IPS-18c (cell line): ENCODE results near the gene CLEC7A.

Experiments used
- H3K4me3 ChIP-seq: 2 replicates; pipeline ENCODE4 v1.7.0; 2013; ENCODE audit warnings: low read depth, mild to moderate bottlenecking, low read length, moderate library complexity; ENCODE audit not compliant: insufficient read depth
- H3K9me3 ChIP-seq: one replicate; pipeline ENCODE4 v1.6.1; 2013; ENCODE audit warnings: mild to moderate bottlenecking, low read length, moderate library complexity; ENCODE audit not compliant: control insufficient read depth, insufficient read depth

The CLEC7A gene

DNA sequence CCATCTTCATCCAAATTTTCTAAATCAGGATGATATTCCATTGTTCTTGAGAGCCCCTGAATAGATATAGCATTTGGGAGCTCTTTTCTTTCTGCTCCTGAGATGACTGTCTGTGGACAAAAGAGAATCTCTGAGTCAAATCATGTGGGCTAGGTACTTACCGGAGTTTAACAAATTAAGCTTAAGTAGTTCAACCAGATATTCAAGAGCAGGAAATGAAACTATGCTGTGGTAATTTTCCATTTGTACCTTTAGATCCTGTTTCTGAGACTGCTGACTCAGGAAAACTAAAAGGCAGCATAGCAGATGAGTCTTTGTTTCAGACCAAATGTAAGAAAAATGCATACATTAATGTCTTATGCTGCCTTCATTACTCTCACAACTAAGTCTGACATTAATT, at the start of gene CLEC7A:
Gene CLEC7A, minus strand, starts transcription at position 158 of the 400 bp plus-strand sequence. Its CDS starts 117 bp downstream, at position 41.
- no peaks in the 10 kb centered on the region for H3K9me3 ChIP-seq
- no peak within 1 kb of the TSS for H3K4me3 ChIP-seq

- H3K4me3 ChIP-seq, result no peak overlapping the region
- no peaks in the 10 kb centered on the region for H3K9me3 ChIP-seq
These were observed 49.8 kb upstream of the CLEC7A start for GRCh38 chr12:10179776-10180181.

GRCh38 chr12:10178821-10179220, 48.8 kb upstream of the CLEC7A start, which contains the start of gene TMEM52B:
TMEM52B (plus strand) TSS chr12:10179032; CDS start chr12:10179575, 543 bp downstream.
- Histone ChIP-seq H3K4me3 (no peak within 1 kb of the TSS), H3K9me3 (no peaks in the 10 kb centered on the region)

- Histone ChIP-seq H3K9me3 (no peaks in the 10 kb centered on the region), H3K4me3 (no peak overlapping the region)
These were observed 46.0 kb upstream of the CLEC7A start for GRCh38 chr12:10175846-10176636.

DNA sequence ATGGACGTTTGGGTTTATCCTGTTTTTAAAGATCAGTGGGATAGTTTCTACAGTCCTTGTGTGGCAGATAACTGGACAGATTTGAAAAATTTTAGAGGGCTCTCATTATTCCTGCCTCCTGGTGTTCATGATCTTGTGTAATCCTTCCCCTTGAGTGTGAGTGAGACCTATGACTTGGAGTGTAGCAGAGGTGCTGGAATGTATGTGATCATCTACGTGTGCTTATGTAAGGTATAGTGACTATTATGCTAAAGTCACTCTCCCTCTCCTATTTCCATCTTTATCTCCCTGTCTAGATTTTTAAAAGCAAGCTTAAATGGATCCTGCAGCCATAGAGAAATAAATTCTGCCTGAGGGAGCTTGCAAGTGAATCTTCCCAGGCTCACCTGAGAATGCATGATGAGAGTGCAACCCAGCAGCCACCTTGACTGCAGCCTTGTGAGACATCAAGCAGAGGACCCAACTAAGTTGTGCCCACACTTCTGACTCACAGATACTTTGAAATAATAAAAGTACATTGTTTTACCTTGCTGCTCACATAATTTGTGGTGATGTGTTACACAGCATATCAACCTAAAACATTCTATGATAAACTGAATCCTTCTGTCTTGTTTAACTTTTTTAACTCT, 45.1 kb upstream of the CLEC7A start:
- H3K4me3 ChIP-seq, result no peak overlapping the region
- no peaks in the 10 kb centered on the region for H3K9me3 ChIP-seq

DNA sequence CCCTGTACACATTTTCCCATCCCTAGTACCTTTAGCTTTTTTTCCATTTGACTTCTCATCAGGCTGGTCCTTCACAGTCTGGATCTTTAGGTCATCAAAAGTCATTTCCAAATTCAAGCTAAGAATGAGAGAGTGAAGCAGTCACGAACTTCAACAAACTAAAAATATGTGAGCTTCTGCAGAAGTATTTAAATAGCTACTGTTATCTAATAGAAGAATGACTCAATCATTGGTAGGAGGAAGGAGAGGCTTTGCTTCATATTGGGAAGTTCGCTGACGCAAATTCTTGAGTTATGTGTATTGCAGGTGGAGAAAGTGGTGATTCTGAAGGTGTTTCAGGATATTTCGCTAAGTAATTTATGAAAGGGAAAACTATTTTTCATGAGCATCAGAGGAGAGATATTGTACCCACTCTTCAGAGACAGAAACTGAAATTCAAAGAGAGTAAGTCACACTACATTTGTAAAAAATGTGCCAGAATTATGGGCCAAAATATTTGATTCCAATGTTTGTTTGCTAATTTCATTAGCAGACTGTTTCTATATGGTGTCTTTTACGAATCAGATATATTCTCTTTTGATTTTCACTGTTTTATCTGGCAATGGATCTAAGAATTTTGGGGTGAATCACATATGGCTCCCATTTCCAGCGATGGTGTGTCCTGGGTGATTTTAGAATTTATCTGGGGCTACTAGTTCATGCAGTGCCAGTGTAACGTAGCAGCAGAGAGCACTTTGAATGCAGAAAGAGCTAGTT, 42.2 kb upstream of the CLEC7A start, which contains the start of gene OLR1:
Gene OLR1, minus strand, starts transcription at position 160 of the 756 bp plus-strand sequence. Its CDS starts 55 bp downstream, at position 105.
- Histone ChIP-seq H3K4me3 (no peak within 1 kb of the TSS), H3K9me3 (no peaks in the 10 kb centered on the region)

DNA sequence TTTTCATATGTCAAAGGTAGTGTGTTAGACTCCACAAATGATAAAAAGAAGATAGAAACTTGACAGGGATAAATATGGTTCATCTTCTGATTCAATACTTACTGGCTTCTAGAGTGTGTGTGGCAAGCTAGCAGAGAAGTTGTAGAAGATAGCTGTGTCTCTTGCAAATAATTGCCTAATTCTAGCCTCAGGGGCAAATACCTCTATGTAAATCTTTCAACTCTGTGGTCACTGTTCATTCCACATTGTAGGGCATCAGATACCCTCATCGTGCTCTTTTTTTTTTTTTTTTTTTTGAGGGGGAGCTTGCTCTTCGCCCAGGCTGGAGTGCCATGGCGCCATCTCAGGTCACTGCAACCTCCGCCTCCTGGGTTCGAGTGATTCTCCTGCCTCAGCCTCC, 40.2 kb upstream of the CLEC7A start:
- Histone ChIP-seq H3K9me3 (no peaks in the 10 kb centered on the region), H3K4me3 (no peak overlapping the region)

- H3K4me3 ChIP-seq, result no peak overlapping the region
- no peaks in the 10 kb centered on the region for H3K9me3 ChIP-seq
These were observed 39.1 kb upstream of the CLEC7A start for GRCh38 chr12:10169104-10169503.

DNA sequence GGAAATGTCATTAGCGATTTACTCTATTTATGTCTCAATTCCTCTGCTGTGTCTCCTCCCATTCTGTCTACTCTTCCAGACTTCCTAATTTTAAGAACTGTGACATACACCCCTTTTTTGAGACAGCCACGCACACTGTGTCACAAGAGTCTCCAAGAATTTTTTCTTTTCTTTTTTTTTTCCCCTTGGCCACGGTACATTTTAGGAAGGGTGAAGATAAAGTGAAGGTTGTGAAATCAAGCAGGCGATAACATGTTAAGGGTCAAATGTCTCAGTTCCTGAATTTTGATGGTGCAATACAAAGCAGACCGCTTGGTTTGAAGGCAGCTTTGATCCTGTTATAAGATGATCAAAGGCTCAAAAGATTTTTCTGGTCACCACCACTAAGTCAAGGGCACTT, 37.6 kb upstream of the CLEC7A start:
- H3K9me3 ChIP-seq, result no peaks in the 10 kb centered on the region
- H3K4me3 ChIP-seq, result no peak overlapping the region

DNA sequence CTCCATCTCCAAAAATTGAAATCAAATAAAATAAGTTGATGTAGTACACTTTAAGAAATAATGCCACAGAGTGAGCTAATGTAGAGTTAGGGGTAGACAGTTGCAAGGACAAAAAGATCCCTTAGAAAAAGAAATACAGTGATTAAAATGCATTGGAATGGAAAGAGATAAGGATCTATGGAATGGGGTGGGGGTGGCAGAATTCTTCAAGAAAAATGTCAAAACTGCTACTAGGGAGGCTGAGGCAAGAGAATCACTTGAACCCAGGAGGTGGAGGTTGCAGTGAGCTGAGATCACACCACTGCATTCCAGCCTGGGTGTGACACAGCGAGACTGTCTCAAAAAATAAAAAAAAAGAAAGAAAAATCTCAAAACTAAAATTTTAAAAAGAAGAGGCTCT, 35.4 kb upstream of the CLEC7A start:
- Histone ChIP-seq H3K9me3 (no peaks in the 10 kb centered on the region), H3K4me3 (no peak overlapping the region)

DNA sequence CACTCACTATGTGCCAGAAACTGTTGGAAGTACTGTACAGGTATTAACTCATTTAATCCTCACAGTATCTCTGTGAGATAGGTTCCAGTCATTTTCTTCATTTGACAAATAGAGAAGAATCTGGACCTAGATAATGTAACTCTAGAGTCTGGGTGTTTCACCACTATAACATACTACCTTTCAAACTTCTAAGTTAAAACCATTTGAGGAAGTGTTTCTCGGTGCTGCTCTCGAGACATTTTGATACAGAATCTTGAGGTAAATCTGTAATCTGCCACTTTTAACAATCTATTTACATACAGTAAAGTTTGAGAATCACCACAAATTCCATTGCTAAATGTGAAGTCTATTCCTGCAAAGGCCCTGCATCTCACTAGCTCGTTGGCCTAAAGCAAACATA, 33.1 kb upstream of the CLEC7A start:
- no peak overlapping the region for H3K4me3 ChIP-seq

GRCh38 chr12:10160617-10161385, 30.8 kb upstream of the CLEC7A start:
- H3K9me3 ChIP-seq, result peaks cover 5% of the 10 kb centered on the region

More for the DNA sequence above, 33.1 kb upstream of the CLEC7A start:
- H3K9me3 ChIP-seq, result no peaks in the 10 kb centered on the region

GRCh38 chr12:10159280-10159679, 29.3 kb upstream of the CLEC7A start:
- no peak overlapping the region for H3K4me3 ChIP-seq

More at GRCh38 chr12:10160617-10161385, 30.8 kb upstream of the CLEC7A start:
- no peak overlapping the region for H3K4me3 ChIP-seq

GRCh38 chr12:10158406-10158805, 28.4 kb upstream of the CLEC7A start:
- no peak overlapping the region for H3K4me3 ChIP-seq
- H3K9me3 ChIP-seq, result peaks cover 5% of the 10 kb centered on the region

More at GRCh38 chr12:10159280-10159679, 29.3 kb upstream of the CLEC7A start:
- peaks cover 5% of the 10 kb centered on the region for H3K9me3 ChIP-seq

DNA sequence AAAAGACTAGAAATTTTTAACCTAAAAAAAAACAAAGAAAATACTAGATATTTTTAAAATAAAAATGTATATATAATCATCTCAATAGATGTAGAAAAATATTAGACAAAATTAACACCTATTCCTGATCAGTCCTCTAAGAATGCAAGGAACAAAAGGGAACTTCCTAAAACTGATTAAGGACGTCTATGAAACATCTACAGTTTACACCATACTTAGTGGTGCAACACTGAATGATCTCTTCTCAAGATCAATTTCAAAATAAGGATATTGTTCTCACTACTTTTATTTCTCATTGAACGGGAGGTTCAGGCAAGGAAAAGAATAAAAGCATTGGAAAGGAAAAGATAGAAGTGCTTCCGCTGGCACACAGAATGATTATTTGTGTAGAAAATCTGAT, 26.0 kb upstream of the CLEC7A start:
- no peak overlapping the region for H3K4me3 ChIP-seq

GRCh38 chr12:10154145-10154496, 24.1 kb upstream of the CLEC7A start:
- H3K4me3 ChIP-seq, result peak overlapping the region; percentile 55

More for the DNA sequence above, 26.0 kb upstream of the CLEC7A start:
- H3K9me3 ChIP-seq, result peaks cover 5% of the 10 kb centered on the region

More at GRCh38 chr12:10154145-10154496, 24.1 kb upstream of the CLEC7A start:
- H3K9me3 ChIP-seq, result peaks cover 5% of the 10 kb centered on the region
